GM10248 (cell line): Measurements from ENCODE around the gene PANK4.
"Not testable (repeated sequence)": the region's sequence is repeated elsewhere in the genome, so short reads cannot be mapped to it uniquely, and the experiment has no call there.

Source experiments
- CTCF ChIA-PET: fragments of 300-600 bp; sonication (Branson Sonifier 250); formaldehyde crosslinking; extraction: SDS; loops from one replicate; lab custom pipeline; 2021; ENCODE audit warnings: antibody characterized with exemption; lab: Yijun Ruan, JAX
- POLR2A ChIA-PET: fragments of 350-650 bp; sonication (Branson Sonifier 250); formaldehyde crosslinking; extraction: SDS; loops from one replicate; lab custom pipeline; 2020; ENCODE audit warnings: antibody characterized with exemption; lab: Yijun Ruan, JAX
- DNase-seq: peaks from one replicate; pipeline ENCODE4 v3.0.0; 2012; ENCODE audit errors: extremely low spot score
- CTCF ChIP-seq: IDR thresholded peaks from 2 replicates; pipeline ENCODE4 v1.5.1; 2012; ENCODE audit warnings: mild to moderate bottlenecking, low read depth; ENCODE audit errors: extremely low read depth, missing control alignments, control extremely low read depth

Gene PANK4

GRCh38 chr1:2569060-2569459 is 42.7 kb upstream of the PANK4 start:
- no peak for DNase-seq
- POLR2A ChIA-PET, result no interaction called here
- CTCF ChIA-PET, result interaction anchor here (3.4 kb wide), 1 partner anchor 8 kb away, joined by 20 read pairs; no protein-coding TSS in a partner anchor
- TF ChIP-seq CTCF, result no peak

GRCh38 chr1:2568187-2568816 is 41.9 kb upstream of the PANK4 start:
- DNase-seq, CTCF ChIA-PET, POLR2A ChIA-PET: not testable (repeated sequence)

- no peak for TF ChIP-seq CTCF
- ChIA-PET CTCF (no interaction called here), POLR2A (no interaction called here)
- DNase-seq, result no peak
These were observed 40.8 kb upstream of the PANK4 start for GRCh38 chr1:2567083-2567679.

- DNase-seq, result no peak
- no peak for TF ChIP-seq CTCF
- ChIA-PET CTCF (interaction anchor here (2.1 kb wide), 1 partner anchor 11 kb away, joined by 10 read pairs; the partner anchor contains the start of gene TNFRSF14), POLR2A (no interaction called here)
These were observed 40.0 kb upstream of the PANK4 start for GRCh38 chr1:2566101-2567045.

GRCh38 chr1:2564815-2565374 is 38.5 kb upstream of the PANK4 start:
- ChIA-PET POLR2A (interaction anchor here (0.5 to 1.6 kb wide), 2 partner anchors 12 to 1102 kb away, joined by 3 to 4 read pairs; no protein-coding TSS in a partner anchor), CTCF (interaction anchor here (1.2 to 2.1 kb wide), 4 partner anchors 9 to 149 kb away, joined by 3 to 10 read pairs (median 4); partner anchors contain the start of gene TNFRSF14)
- no peak for TF ChIP-seq CTCF
- DNase-seq, result no peak

GRCh38 chr1:2564006-2564814 is 37.8 kb upstream of the PANK4 start:
- no peak for TF ChIP-seq CTCF
- ChIA-PET CTCF (interaction anchor here (1.3 to 2.1 kb wide), 4 partner anchors 8 to 148 kb away, joined by 3 to 10 read pairs (median 4); partner anchors contain the start of gene TNFRSF14), POLR2A (interaction anchor here (0.5 to 1.6 kb wide), 2 partner anchors 12 to 1103 kb away, joined by 3 to 4 read pairs; no protein-coding TSS in a partner anchor)
- no peak for DNase-seq
